Measurements from ENCODE around the gene ULBP3. TPM values are rescaled to one million over a fixed set of nuclear protein-coding genes. Genes with fewer than 3 reads are reported as not detected.
"Not testable (repeated sequence)": the region's sequence is repeated elsewhere in the genome, so short reads cannot be mapped to it uniquely, and the experiment has no call there.

Gene ULBP3
- total and polyA plus RNA-seq, 2 donors (not counting 1 experiment from before 2014, with no cell fraction given) = 0.10 to 0.69 TPM

DNA sequence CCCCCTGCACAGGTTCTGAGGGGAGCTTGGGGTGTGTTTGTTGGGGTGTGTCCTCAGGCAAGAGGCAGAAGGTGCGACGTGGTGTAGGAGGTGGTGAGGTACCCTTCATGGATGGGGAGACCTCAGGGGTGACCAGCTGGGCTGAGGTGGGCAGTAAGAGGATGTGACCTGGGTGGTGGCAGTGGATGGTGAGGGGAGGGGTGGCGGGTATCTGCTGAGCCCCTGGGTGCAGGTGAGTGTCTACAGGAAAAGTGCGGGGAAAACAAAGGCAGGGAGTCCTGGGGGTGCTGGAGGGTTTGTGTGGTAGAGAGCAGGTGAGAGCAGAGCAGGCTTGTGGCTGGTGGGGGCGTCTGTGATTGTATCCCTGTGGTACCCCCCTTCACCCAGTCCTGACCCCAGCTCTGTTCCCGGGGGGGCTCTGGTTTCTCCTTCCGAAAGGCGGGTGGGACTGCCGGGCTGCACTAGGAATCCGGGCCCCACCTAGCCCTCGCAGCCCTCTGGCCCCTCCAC is 44.2 kb downstream of the ULBP3 start:
- no peak overlapping the region for H3K4me3 ChIP-seq (ENCODE audit: control extremely low read depth in 1 of 5, extremely low read depth in 1 of 5, insufficient read depth in 1 of 5, low read depth in 2 of 5, low read length in 4 of 5)
- H3K27ac ChIP-seq (ENCODE audit: low read length in 2 of 2) = no peak overlapping the region
- Mint-ChIP-seq H3K4me3 (no peak overlapping the region), H3K27me3 (peaks cover 44% of the 10 kb centered on the region), H3K27ac (no peak overlapping the region), H3K9me3 (ENCODE audit: insufficient read depth) (no peaks in the 10 kb centered on the region), H3K4me1 (peaks cover 25% of the 10 kb centered on the region)
- CTCF ChIA-PET = interaction anchor here (2.1 kb wide), 1 partner anchor 8 kb away, joined by 6 read pairs; no protein-coding TSS in a partner anchor
- no peaks in the 10 kb centered on the region for H3K79me2 ChIP-seq (ENCODE audit: control insufficient read depth, insufficient read depth, low read length)
- ATAC-seq (ENCODE audit: low read depth) (no peak), DNase-seq (no peak)
- POLR2A ChIA-PET = interaction anchor here (0.6 kb wide), 1 partner anchor 1424 kb away, joined by 8 read pairs; no protein-coding TSS in a partner anchor
- TF ChIP-seq, protein P1, sequence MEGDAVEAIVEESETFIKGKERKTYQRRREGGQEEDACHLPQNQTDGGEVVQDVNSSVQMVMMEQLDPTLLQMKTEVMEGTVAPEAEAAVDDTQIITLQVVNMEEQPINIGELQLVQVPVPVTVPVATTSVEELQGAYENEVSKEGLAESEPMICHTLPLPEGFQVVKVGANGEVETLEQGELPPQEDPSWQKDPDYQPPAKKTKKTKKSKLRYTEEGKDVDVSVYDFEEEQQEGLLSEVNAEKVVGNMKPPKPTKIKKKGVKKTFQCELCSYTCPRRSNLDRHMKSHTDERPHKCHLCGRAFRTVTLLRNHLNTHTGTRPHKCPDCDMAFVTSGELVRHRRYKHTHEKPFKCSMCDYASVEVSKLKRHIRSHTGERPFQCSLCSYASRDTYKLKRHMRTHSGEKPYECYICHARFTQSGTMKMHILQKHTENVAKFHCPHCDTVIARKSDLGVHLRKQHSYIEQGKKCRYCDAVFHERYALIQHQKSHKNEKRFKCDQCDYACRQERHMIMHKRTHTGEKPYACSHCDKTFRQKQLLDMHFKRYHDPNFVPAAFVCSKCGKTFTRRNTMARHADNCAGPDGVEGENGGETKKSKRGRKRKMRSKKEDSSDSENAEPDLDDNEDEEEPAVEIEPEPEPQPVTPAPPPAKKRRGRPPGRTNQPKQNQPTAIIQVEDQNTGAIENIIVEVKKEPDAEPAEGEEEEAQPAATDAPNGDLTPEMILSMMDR (IDR thresholded peaks at IDR 0.05) = no peak
- TF ChIP-seq EZH2 (IDR thresholded peaks at IDR 0.05; ENCODE audit: borderline replicate concordance, insufficient read depth, low read depth, low read length, poor library complexity, severe bottlenecking) = no peak
- H3K9ac ChIP-seq (ENCODE audit: low read length) = no peak overlapping the region
- H3K4me2 ChIP-seq (replicated peaks; ENCODE audit: low read depth, low read length, poor library complexity, severe bottlenecking) = peak overlapping the region; percentile 71
- H3K27me3 ChIP-seq (replicated peaks in 1 of 4; ENCODE audit: control extremely low read depth in 1 of 4, control insufficient read depth in 3 of 4, insufficient read depth in 4 of 4, low read length in 3 of 4) = peaks cover 0 to 46% (median 33%) of the 10 kb centered on the region in 4 experiments
- H4K20me1 ChIP-seq (ENCODE audit: control insufficient read depth, insufficient read depth, low read length, poor library complexity, severe bottlenecking) = no peaks in the 10 kb centered on the region
- no peak overlapping the region for H2AFZ ChIP-seq (ENCODE audit: insufficient read depth, low read depth, low read length, poor library complexity, severe bottlenecking)
- peaks cover 25 to 30% of the 10 kb centered on the region in 2 donors for H3K4me1 ChIP-seq (ENCODE audit: control insufficient read depth in 2 of 2, insufficient read depth in 2 of 2, low read length in 2 of 2)
- no peaks in the 10 kb centered on the region for H3K36me3 ChIP-seq (replicated peaks in 1 of 2; ENCODE audit: control extremely low read depth in 1 of 2, control insufficient read depth in 1 of 2, extremely low read depth in 1 of 2, insufficient read depth in 2 of 2, low read length in 1 of 2)
- H3K9me3 ChIP-seq (ENCODE audit: control extremely low read depth in 1 of 3, control insufficient read depth in 2 of 3, insufficient read depth in 1 of 3, low read length in 2 of 3) = peaks cover 0 to 11% (median 0%) of the 10 kb centered on the region in 3 donors
- intact Hi-C loops (cut with micrococcal nuclease) = no loop called here
- WGBS (ENCODE audit: insufficient coverage) = 53% methylated on average over 11 of the region's 11 CpGs

DNA sequence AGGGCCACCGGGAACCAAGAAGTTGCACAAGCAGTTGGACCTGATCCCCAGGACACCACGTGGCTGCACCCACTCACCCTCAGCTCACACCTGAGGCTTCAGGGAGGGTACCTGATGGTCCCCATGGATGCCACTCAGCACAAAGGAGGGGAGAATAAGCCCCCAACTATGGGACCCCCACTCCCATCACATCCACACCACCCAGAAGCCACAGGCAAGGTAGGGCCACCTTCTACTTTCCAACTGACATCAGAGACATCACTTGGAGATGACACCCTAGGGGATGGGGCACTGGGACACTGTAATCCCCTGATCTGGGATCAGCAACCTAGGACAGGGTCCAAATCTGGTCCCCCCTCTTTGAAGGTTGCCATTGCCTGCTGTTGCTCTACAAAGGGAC is 44.9 kb downstream of the ULBP3 start:
- POLR2A ChIA-PET; H3K9ac ChIP-seq (ENCODE audit: low read length); H3K27ac Mint-ChIP-seq; H3K9me3 ChIP-seq (ENCODE audit: control extremely low read depth in 1 of 3, control insufficient read depth in 2 of 3, insufficient read depth in 1 of 3, low read length in 2 of 3); H3K4me3 Mint-ChIP-seq; H3K36me3 ChIP-seq (replicated peaks in 1 of 2; ENCODE audit: control extremely low read depth in 1 of 2, control insufficient read depth in 1 of 2, extremely low read depth in 1 of 2, insufficient read depth in 2 of 2, low read length in 1 of 2); H3K79me2 ChIP-seq (ENCODE audit: control insufficient read depth, insufficient read depth, low read length); H3K27ac ChIP-seq (ENCODE audit: low read length in 2 of 2); H2AFZ ChIP-seq (ENCODE audit: insufficient read depth, low read depth, low read length, poor library complexity, severe bottlenecking); H3K4me2 ChIP-seq (replicated peaks; ENCODE audit: low read depth, low read length, poor library complexity, severe bottlenecking); H4K20me1 ChIP-seq (ENCODE audit: control insufficient read depth, insufficient read depth, low read length, poor library complexity, severe bottlenecking); intact Hi-C loops (cut with micrococcal nuclease); ATAC-seq (ENCODE audit: low read depth); DNase-seq; CTCF ChIA-PET; H3K9me3 Mint-ChIP-seq (ENCODE audit: insufficient read depth); H3K4me3 ChIP-seq (ENCODE audit: control extremely low read depth in 1 of 5, extremely low read depth in 1 of 5, insufficient read depth in 1 of 5, low read depth in 2 of 5, low read length in 4 of 5): not testable (repeated sequence)
- WGBS (ENCODE audit: insufficient coverage) = no CpG with 5 or more reads among the region's 2 CpGs
- Mint-ChIP-seq H3K4me1 (peaks cover 18% of the 10 kb centered on the region), H3K27me3 (peaks cover 49% of the 10 kb centered on the region)
- peaks cover 19 to 23% of the 10 kb centered on the region in 2 donors for H3K4me1 ChIP-seq (ENCODE audit: control insufficient read depth in 2 of 2, insufficient read depth in 2 of 2, low read length in 2 of 2)
- peaks cover 0 to 50% (median 33%) of the 10 kb centered on the region in 4 experiments for H3K27me3 ChIP-seq (replicated peaks in 1 of 4; ENCODE audit: control extremely low read depth in 1 of 4, control insufficient read depth in 3 of 4, insufficient read depth in 4 of 4, low read length in 3 of 4)

GRCh38 chr6:150021870-150022269 is 47.1 kb downstream of the ULBP3 start:
- H3K27ac Mint-ChIP-seq; ATAC-seq (ENCODE audit: low read depth); H4K20me1 ChIP-seq (ENCODE audit: control insufficient read depth, insufficient read depth, low read length, poor library complexity, severe bottlenecking); H3K4me2 ChIP-seq (replicated peaks; ENCODE audit: low read depth, low read length, poor library complexity, severe bottlenecking); H3K27ac ChIP-seq (ENCODE audit: low read length in 2 of 2); intact Hi-C loops (cut with micrococcal nuclease); H3K9me3 ChIP-seq (ENCODE audit: control extremely low read depth in 1 of 3, control insufficient read depth in 2 of 3, insufficient read depth in 1 of 3, low read length in 2 of 3); H3K36me3 ChIP-seq (replicated peaks in 1 of 2; ENCODE audit: control extremely low read depth in 1 of 2, control insufficient read depth in 1 of 2, extremely low read depth in 1 of 2, insufficient read depth in 2 of 2, low read length in 1 of 2); POLR2A ChIA-PET; H3K9ac ChIP-seq (ENCODE audit: low read length); CTCF ChIA-PET; H2AFZ ChIP-seq (ENCODE audit: insufficient read depth, low read depth, low read length, poor library complexity, severe bottlenecking); H3K9me3 Mint-ChIP-seq (ENCODE audit: insufficient read depth); H3K4me3 ChIP-seq (ENCODE audit: control extremely low read depth in 1 of 5, extremely low read depth in 1 of 5, insufficient read depth in 1 of 5, low read depth in 2 of 5, low read length in 4 of 5); DNase-seq; H3K79me2 ChIP-seq (ENCODE audit: control insufficient read depth, insufficient read depth, low read length); H3K4me3 Mint-ChIP-seq: not testable (repeated sequence)
- H3K27me3 Mint-ChIP-seq = peaks cover 64% of the 10 kb centered on the region
- no CpG with 5 or more reads among the region's 6 CpGs for WGBS (ENCODE audit: insufficient coverage)
- Histone ChIP-seq H3K4me1 (ENCODE audit: control insufficient read depth in 2 of 2, insufficient read depth in 2 of 2, low read length in 2 of 2) (peaks cover 13 to 16% of the 10 kb centered on the region in 2 donors), H3K27me3 (replicated peaks in 1 of 4; ENCODE audit: control extremely low read depth in 1 of 4, control insufficient read depth in 3 of 4, insufficient read depth in 4 of 4, low read length in 3 of 4) (peaks cover 0 to 47% (median 32%) of the 10 kb centered on the region in 4 experiments)
- peaks cover 11% of the 10 kb centered on the region for H3K4me1 Mint-ChIP-seq
